ENCODE data around the gene EVC2. TPM values are rescaled to one million over a fixed set of nuclear protein-coding genes. Genes with fewer than 3 reads are reported as not detected.

EVC2 gene
- total and polyA plus RNA-seq, 2 of the 13 experiments (the other 11 are each of a cell fraction or from before 2014, with no cell fraction given), result not detected

DNA sequence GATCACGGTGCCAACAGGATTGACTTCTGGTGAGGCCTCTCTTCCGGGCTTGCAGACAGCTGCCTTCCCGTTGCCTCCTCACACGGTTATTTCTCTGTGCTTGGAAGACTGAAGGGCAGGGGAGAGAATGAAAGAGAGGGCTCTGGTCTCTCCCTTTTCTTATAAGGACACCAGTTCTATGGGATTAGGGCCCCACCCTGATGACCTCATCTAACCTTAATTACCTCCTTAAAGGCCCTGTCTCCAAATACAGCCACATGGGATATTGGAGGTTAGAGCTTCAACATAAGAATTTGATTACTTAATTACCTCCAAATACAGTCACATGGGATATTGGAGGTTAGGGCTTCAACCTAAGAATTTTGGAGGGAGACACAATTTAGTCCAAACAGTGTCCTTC, 49.2 kb upstream of the EVC2 start:
- Histone ChIP-seq H3K9me3 (ENCODE audit: low read length) (no peaks in the 10 kb centered on the region), H3K4me1 (ENCODE audit: insufficient read depth, low read length) (no peaks in the 10 kb centered on the region), H3K79me2 (ENCODE audit: insufficient read depth, low read length) (no peaks in the 10 kb centered on the region), H3K4me3 (replicated peaks in 1 of 3; ENCODE audit: insufficient read depth in 1 of 3, low read depth in 2 of 3, low read length in 3 of 3) (no peak overlapping the region), H3K27me3 (ENCODE audit: control insufficient read depth in 1 of 2, insufficient read depth in 2 of 2, low read length in 2 of 2) (no peaks in the 10 kb centered on the region), H3K36me3 (replicated peaks in 1 of 2; ENCODE audit: control insufficient read depth in 1 of 2, insufficient read depth in 2 of 2, low read length in 2 of 2) (peaks cover 12 to 21% of the 10 kb centered on the region in 2 experiments; a peak in 3 of 5 replicates), H3K9ac (ENCODE audit: insufficient read depth, low read depth, low read length) (no peak overlapping the region), H2AFZ (ENCODE audit: low read length) (no peak overlapping the region), H3K27ac (ENCODE audit: extremely low read length, insufficient read depth, low read length) (no peak overlapping the region), H3K4me2 (ENCODE audit: low read depth, low read length) (no peak overlapping the region), H4K20me1 (ENCODE audit: insufficient read depth, low read length) (no peaks in the 10 kb centered on the region)
- POLR2A ChIA-PET, result no interaction called here
- no peak for ATAC-seq
- no TSS peak for BruUV-seq (replicated peaks)
- 94% methylated on average over 3 of the region's 4 CpGs for WGBS (ENCODE audit: low lambda C conversion rate)
- in situ Hi-C loops (cut with HindIII; ENCODE audit: extremely low pct_ligation_motif_present, low pct_unique_long_range_greater_than_20kb), result no loop called here
- CTCF ChIA-PET (ENCODE audit: low intra/inter-chr PET ratio, low total read pairs), result no interaction called here
- intact Hi-C loops (cut with micrococcal nuclease; ENCODE audit: unreplicated experiment), result no loop called here
- no peak for DNase-seq (ENCODE audit: low spot score)
- FAIRE-seq, result no peak
- TF ChIP-seq ZNF350 (CRISPR knock-in tag; IDR thresholded peaks at IDR 0.05; ENCODE audit: borderline replicate concordance, low read depth), result no peak
- TF ChIP-seq NR3C1 (CRISPR knock-in tag; IDR thresholded peaks at IDR 0.05), result no peak
- no peak for TF ChIP-seq ZNF335 (CRISPR knock-in tag; IDR thresholded peaks at IDR 0.05)
- TF ChIP-seq, protein P1, sequence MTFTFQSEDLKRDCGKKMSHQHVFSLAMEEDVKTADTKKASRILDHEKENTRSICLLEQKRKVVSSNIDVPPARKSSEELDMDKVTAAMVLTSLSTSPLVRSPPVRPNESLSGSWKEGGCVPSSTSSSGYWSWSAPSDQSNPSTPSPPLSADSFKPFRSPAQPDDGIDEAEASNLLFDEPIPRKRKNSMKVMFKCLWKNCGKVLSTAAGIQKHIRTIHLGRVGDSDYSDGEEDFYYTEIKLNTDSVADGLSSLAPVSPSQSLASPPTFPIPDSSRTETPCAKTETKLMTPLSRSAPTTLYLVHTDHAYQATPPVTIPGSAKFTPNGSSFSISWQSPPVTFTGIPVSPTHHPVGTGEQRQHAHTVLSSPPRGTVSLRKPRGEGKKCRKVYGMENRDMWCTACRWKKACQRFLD (CRISPR knock-in tag; IDR thresholded peaks at IDR 0.05; ENCODE audit: borderline replicate concordance), result no peak
- TF ChIP-seq HDAC2 (CRISPR knock-in tag; IDR thresholded peaks at IDR 0.05), result no peak
- no peak for TF ChIP-seq TEAD3 (CRISPR knock-in tag; optimal IDR thresholded peaks at IDR 0.05; ENCODE audit: borderline replicate concordance)
- TF ChIP-seq ZNF30 (CRISPR knock-in tag; IDR thresholded peaks at IDR 0.05), result no peak
- no peak for TF ChIP-seq ZNF260 (CRISPR knock-in tag; IDR thresholded peaks at IDR 0.05; ENCODE audit: borderline replicate concordance, low read depth)
- no peak for TF ChIP-seq PHF20 (CRISPR knock-in tag; IDR thresholded peaks at IDR 0.05)
- no peak for TF ChIP-seq MED8 (CRISPR knock-in tag; IDR thresholded peaks at IDR 0.05; ENCODE audit: insufficient replicate concordance)
- no peak for TF ChIP-seq RARG (CRISPR knock-in tag; IDR thresholded peaks at IDR 0.05; ENCODE audit: low read depth)
- no peak for TF ChIP-seq MYC (CRISPR knock-in tag; IDR thresholded peaks at IDR 0.05; ENCODE audit: borderline replicate concordance)
- TF ChIP-seq, protein P2, sequence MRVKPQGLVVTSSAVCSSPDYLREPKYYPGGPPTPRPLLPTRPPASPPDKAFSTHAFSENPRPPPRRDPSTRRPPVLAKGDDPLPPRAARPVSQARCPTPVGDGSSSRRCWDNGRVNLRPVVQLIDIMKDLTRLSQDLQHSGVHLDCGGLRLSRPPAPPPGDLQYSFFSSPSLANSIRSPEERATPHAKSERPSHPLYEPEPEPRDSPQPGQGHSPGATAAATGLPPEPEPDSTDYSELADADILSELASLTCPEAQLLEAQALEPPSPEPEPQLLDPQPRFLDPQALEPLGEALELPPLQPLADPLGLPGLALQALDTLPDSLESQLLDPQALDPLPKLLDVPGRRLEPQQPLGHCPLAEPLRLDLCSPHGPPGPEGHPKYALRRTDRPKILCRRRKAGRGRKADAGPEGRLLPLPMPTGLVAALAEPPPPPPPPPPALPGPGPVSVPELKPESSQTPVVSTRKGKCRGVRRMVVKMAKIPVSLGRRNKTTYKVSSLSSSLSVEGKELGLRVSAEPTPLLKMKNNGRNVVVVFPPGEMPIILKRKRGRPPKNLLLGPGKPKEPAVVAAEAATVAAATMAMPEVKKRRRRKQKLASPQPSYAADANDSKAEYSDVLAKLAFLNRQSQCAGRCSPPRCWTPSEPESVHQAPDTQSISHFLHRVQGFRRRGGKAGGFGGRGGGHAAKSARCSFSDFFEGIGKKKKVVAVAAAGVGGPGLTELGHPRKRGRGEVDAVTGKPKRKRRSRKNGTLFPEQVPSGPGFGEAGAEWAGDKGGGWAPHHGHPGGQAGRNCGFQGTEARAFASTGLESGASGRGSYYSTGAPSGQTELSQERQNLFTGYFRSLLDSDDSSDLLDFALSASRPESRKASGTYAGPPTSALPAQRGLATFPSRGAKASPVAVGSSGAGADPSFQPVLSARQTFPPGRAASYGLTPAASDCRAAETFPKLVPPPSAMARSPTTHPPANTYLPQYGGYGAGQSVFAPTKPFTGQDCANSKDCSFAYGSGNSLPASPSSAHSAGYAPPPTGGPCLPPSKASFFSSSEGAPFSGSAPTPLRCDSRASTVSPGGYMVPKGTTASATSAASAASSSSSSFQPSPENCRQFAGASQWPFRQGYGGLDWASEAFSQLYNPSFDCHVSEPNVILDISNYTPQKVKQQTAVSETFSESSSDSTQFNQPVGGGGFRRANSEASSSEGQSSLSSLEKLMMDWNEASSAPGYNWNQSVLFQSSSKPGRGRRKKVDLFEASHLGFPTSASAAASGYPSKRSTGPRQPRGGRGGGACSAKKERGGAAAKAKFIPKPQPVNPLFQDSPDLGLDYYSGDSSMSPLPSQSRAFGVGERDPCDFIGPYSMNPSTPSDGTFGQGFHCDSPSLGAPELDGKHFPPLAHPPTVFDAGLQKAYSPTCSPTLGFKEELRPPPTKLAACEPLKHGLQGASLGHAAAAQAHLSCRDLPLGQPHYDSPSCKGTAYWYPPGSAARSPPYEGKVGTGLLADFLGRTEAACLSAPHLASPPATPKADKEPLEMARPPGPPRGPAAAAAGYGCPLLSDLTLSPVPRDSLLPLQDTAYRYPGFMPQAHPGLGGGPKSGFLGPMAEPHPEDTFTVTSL (CRISPR knock-in tag; IDR thresholded peaks at IDR 0.05; ENCODE audit: borderline replicate concordance), result no peak
- no peak for TF ChIP-seq HMG20B (CRISPR knock-in tag; conservative IDR thresholded peaks at IDR 0.05)
- TF ChIP-seq TAF1 (CRISPR knock-in tag; IDR thresholded peaks at IDR 0.05), result no peak
- TF ChIP-seq ZIK1 (CRISPR knock-in tag; IDR thresholded peaks at IDR 0.05; ENCODE audit: borderline replicate concordance, low read depth), result no peak
- no peak for TF ChIP-seq ZBTB8A (CRISPR knock-in tag; IDR thresholded peaks at IDR 0.05; ENCODE audit: borderline replicate concordance, low read depth)
- TF ChIP-seq, protein P3, sequence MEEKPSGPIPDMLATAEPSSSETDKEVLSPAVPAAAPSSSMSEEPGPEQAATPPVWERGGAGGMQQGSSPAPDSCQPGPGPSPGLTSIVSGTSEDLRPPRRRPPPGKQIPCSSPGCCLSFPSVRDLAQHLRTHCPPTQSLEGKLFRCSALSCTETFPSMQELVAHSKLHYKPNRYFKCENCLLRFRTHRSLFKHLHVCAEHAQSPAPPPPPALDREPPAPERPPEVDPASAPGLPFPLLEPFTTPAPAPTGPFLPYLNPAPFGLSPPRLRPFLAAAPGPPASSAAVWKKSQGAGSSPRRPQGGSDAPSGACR (CRISPR knock-in tag; IDR thresholded peaks at IDR 0.05), result no peak
